Kidney (tissue), 14 donors: ENCODE data around the gene EFNA3. TPM values are rescaled to one million over a fixed set of nuclear protein-coding genes. Genes with fewer than 3 reads are reported as not detected.

Experiments
- DNase-seq, 5 donors: peaks; one replicate each; pipeline ENCODE4 v3.0.0-alpha.2; 2013 to 2020
- FAIRE-seq: peaks from 2 replicates; lab custom pipeline; 2012; peaks lifted over from hg19 to GRCh38; lab: Jason Lieb, UNC
- H3K27ac ChIP-seq, 2 donors: one replicate each; pipeline ENCODE4 v1.7.0; 2013; ENCODE audit warnings: low read depth in 2 of 2, low read length in 2 of 2, inconsistent platforms in 1 of 2
- H3K27me3 ChIP-seq: one replicate; pipeline ENCODE4 v1.7.1; 2013; ENCODE audit warnings: low read length, inconsistent platforms; ENCODE audit not compliant: control insufficient read depth, insufficient read depth
- H3K36me3 ChIP-seq, 3 donors: one replicate each; pipeline versions ENCODE4 v1.7.0 to v1.7.1; 2013; ENCODE audit warnings: low read length in 3 of 3, control low read depth in 1 of 3, inconsistent platforms in 1 of 3; ENCODE audit not compliant: insufficient read depth in 3 of 3, control insufficient read depth in 2 of 3
- H3K4me1 ChIP-seq, 3 donors: one replicate each; pipeline versions ENCODE4 v1.7.0 to v1.7.1; 2013; ENCODE audit warnings: low read length in 3 of 3, inconsistent platforms in 1 of 3, low read depth in 1 of 3; ENCODE audit not compliant: control insufficient read depth in 2 of 3, insufficient read depth in 2 of 3
- H3K4me3 ChIP-seq, 3 donors: one replicate each; pipeline versions ENCODE4 v1.7.0 to v1.8.1; 2013; ENCODE audit warnings: low read length in 3 of 3, control low read depth in 1 of 3, inconsistent platforms in 1 of 3
- H3K9ac ChIP-seq, 3 donors: one replicate each; pipeline versions ENCODE4 v1.7.0 to v1.7.1; 2013; ENCODE audit warnings: low read length in 3 of 3, control low read depth in 1 of 3, inconsistent platforms in 1 of 3
- H3K9me3 ChIP-seq, 3 donors: one replicate each; pipeline versions ENCODE4 v1.7.0 to v1.7.1; 2013; ENCODE audit warnings: low read length in 3 of 3, control low read depth in 1 of 3, inconsistent platforms in 1 of 3; ENCODE audit not compliant: control insufficient read depth in 2 of 3, insufficient read depth in 1 of 3
- CTCF ChIP-seq: IDR thresholded peaks from 3 replicates; pipeline ENCODE4 v1.5.1; 2012; ENCODE audit warnings: mild to moderate bottlenecking, moderate library complexity, borderline replicate concordance; ENCODE audit not compliant: insufficient read depth; ENCODE audit errors: extremely low read depth
- intact Hi-C: fragments of 100-400 bp; cut with DNase I; formaldehyde crosslinking; loops from one replicate; pipeline ENCODE4 v1.11.1; 2022
- polyA plus RNA-seq: library from polyadenylated mRNA; stranded (reverse); fragments of 350-450 nt; fragmentation: Illumina TruSeq; extraction: RNeasy Lipid Tissue Mini Kit (QIAGEN cat#74804); gene quantifications from one replicate; pipeline ENCODE4 v1.2.3, GENCODE V29; 2014; ENCODE audit warnings: low read depth, low replicate concordance; ENCODE audit not compliant: insufficient read depth
- total RNA-seq: library from RNA; stranded (reverse); fragmentation: NEBNext Ultra II Directional; extraction: Animal tissue kit (Norgen Biotek cat#: 25700); gene quantifications from one replicate; pipeline ENCODE4 v1.2.1, GENCODE V29; 2021
- donor health status: control.
- donor health status: control.
- donor health status: control.
- donor health status: control.
- donor health status: control.
- donor health status: DM: yes; HTN: yes; CAD: no.
- donor health status: Normal renal cell carcinoma (clear cell type).

The EFNA3 gene
- total and polyA plus RNA-seq, 2 donors from 2014 or later = 1.2 to 1.7 TPM

DNA sequence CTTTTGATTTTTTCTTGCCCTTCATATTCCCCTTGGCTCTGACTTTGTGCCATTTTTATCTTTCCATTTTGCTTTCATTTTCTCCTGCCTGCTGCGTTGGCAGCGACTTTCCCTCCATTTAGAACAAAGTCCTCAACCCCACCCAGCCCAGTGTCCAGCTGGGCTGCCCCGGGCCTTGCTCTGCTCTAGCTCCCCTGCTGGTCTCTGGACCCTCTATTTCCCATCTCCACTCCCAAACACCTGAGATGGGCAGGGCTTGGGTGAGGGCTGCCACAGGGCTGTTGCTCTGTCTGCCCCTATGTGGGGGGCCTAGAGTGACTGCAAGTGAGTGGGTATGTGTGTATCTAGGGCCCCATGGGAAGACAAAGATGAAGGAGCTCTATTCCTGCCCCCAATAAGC is 34.8 kb upstream of the EFNA3 start:
- Histone ChIP-seq H3K9ac (no peak overlapping the region), H3K36me3 (no peaks in the 10 kb centered on the region), H3K9me3 (no peaks in the 10 kb centered on the region), H3K4me1 (peaks cover 0 to 5% (median 0%) of the 10 kb centered on the region in 3 donors), H3K27ac (no peak overlapping the region), H3K4me3 (no peak overlapping the region), H3K27me3 (no peaks in the 10 kb centered on the region)
- TF ChIP-seq CTCF = no peak
- intact Hi-C loops = no loop called here
- no peak for DNase-seq
- no peak for FAIRE-seq

DNA sequence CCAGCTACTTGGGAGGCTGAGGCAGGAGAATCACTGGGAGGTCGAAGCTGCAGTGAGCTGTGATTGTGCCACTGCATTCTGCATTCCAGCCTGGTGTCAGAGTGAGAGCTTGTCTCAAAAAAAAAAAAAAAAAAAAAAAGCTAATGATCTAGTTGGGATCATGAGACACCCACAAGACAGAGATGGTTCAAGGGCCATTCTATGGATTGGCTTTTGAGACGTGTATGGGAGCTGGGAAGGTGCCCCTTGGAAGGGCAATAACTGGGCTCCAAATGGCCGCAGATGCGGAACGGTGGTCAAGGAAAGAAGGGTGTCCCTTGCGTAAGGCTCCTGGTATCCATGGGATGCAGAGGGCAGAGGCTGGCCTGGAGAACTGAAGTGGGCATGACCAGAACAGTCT is 34.3 kb upstream of the EFNA3 start:
- no peak for TF ChIP-seq CTCF
- Histone ChIP-seq H3K36me3 (no peaks in the 10 kb centered on the region), H3K9me3 (no peaks in the 10 kb centered on the region), H3K4me3 (no peak overlapping the region), H3K9ac (no peak overlapping the region), H3K27me3 (no peaks in the 10 kb centered on the region), H3K27ac (no peak overlapping the region), H3K4me1 (peaks cover 0 to 5% (median 0%) of the 10 kb centered on the region in 3 donors)
- intact Hi-C loops = no loop called here
- no peak for DNase-seq
- FAIRE-seq = no peak

- no peak overlapping the region for H3K9ac ChIP-seq
- no peaks in the 10 kb centered on the region for H3K27me3 ChIP-seq
- peaks cover 0 to 6% (median 4%) of the 10 kb centered on the region in 3 donors for H3K4me1 ChIP-seq
- H3K4me3 ChIP-seq = no peak overlapping the region
- peak; percentile 79 for TF ChIP-seq CTCF
- FAIRE-seq (no peak), DNase-seq (peak in 4 of 5 donors; percentile 60 to 90 (median 70))
- no peak overlapping the region for H3K27ac ChIP-seq
- no peaks in the 10 kb centered on the region for H3K9me3 ChIP-seq
- intact Hi-C loops = no loop called here
- H3K36me3 ChIP-seq = no peaks in the 10 kb centered on the region
Measured at GRCh38 chr1:155044812-155045657, 33.6 kb upstream of the EFNA3 start.
